IMR-90 (cell line): Measurements from ENCODE around the gene NPHP4. TPM values are rescaled to one million over a fixed set of nuclear protein-coding genes. Genes with fewer than 3 reads are reported as not detected.
A peak's percentile ranks its signal among the peaks of the same experiment; 100 is the strongest.

Experiments used
- ATAC-seq: fragments of 200-7000 bp; cut with Tn5 transposase; 2 replicates; pipeline ENCODE4 v1.9.1; 2020; ENCODE audit warnings: low read depth, mild to moderate bottlenecking, moderate library complexity
- BruUV-seq: library from RNA; stranded (reverse); fragments of 400-500 nt; replicated peaks from 2 replicates; lab custom pipeline; 2021; lab: Mats Ljungman, UMichigan
- CTCF ChIA-PET: fragments of 300-600 bp; formaldehyde crosslinking; extraction: SDS; loops from one replicate; lab custom pipeline; 2021; ENCODE audit warnings: antibody characterized with exemption; lab: Yijun Ruan, JAX
- POLR2A ChIA-PET: fragments of 300-600 bp; sonication (Branson Sonifier 250); formaldehyde crosslinking; loops from one replicate; lab custom pipeline; 2022; ENCODE audit warnings: antibody characterized with exemption; ENCODE audit not compliant: unreplicated experiment; lab: Charles Lee
- DNase-seq: peaks from one replicate; pipeline ENCODE4 v3.0.0; 2013
- H2AFZ ChIP-seq: replicated peaks from 2 replicates; pipeline ENCODE3; 2013; ENCODE audit warnings: low read length, mild to moderate bottlenecking; ENCODE audit not compliant: poor library complexity
- H2AK5ac ChIP-seq: 2 replicates; pipeline ENCODE4 v1.6.1; 2013; ENCODE audit warnings: low read depth, low read length, inconsistent platforms
- H2AK9ac ChIP-seq: replicated peaks from 2 replicates; pipeline ENCODE3; 2013; ENCODE audit warnings: mild to moderate bottlenecking, low read depth, low read length, moderate library complexity; ENCODE audit not compliant: poor library complexity
- H2BK120ac ChIP-seq: 2 replicates; pipeline ENCODE4 v1.6.1; 2013; ENCODE audit warnings: low read depth, low read length, inconsistent platforms
- H2BK15ac ChIP-seq: 3 replicates; pipeline ENCODE4 v1.6.1; 2013; ENCODE audit warnings: low read depth, low read length, inconsistent platforms
- H2BK20ac ChIP-seq: 2 replicates; pipeline ENCODE4 v1.6.1; 2013; ENCODE audit warnings: low read depth, mild to moderate bottlenecking, inconsistent platforms, low read length, moderate library complexity
- H2BK5ac ChIP-seq: 2 replicates; pipeline ENCODE4 v1.6.1; 2013; ENCODE audit warnings: mild to moderate bottlenecking, low read depth, low read length, inconsistent platforms; ENCODE audit not compliant: poor library complexity, severe bottlenecking
- H3K14ac ChIP-seq: replicated peaks from 2 replicates; pipeline ENCODE4 v1.6.1; 2013; ENCODE audit warnings: low read depth, low read length, inconsistent platforms
- H3K18ac ChIP-seq: 2 replicates; pipeline ENCODE4 v1.6.1; 2013; ENCODE audit warnings: low read depth, low read length, control low read depth
- H3K23ac ChIP-seq: 2 replicates; pipeline ENCODE4 v1.6.1; 2013; ENCODE audit warnings: low read depth, low read length, inconsistent platforms
- H3K27ac ChIP-seq: 2 replicates; pipeline ENCODE4 v1.5.1; 2013; ENCODE audit warnings: mild to moderate bottlenecking, control low read depth, low read length; ENCODE audit not compliant: insufficient read depth
- H3K27me3 ChIP-seq: 2 replicates; pipeline ENCODE4 v1.6.1; 2013; ENCODE audit warnings: low read length; ENCODE audit not compliant: control insufficient read depth, insufficient read depth
- H3K36me3 ChIP-seq: 2 replicates; pipeline ENCODE4 v1.6.1; 2013; ENCODE audit warnings: low read length, mixed read lengths; ENCODE audit not compliant: control insufficient read depth, insufficient read depth
- H3K4ac ChIP-seq: 2 replicates; pipeline ENCODE4 v1.6.1; 2013; ENCODE audit warnings: low read depth, low read length, inconsistent platforms
- H3K4me1 ChIP-seq: 2 replicates; pipeline ENCODE4 v1.6.1; 2013; ENCODE audit warnings: low read length, mixed read lengths; ENCODE audit not compliant: control insufficient read depth, insufficient read depth
- H3K4me2 ChIP-seq: 2 replicates; pipeline ENCODE4 v1.6.1; 2013; ENCODE audit warnings: low read depth, mild to moderate bottlenecking, control low read depth, low read length, moderate library complexity
- H3K4me3 ChIP-seq: 2 replicates; pipeline ENCODE4 v1.5.1; 2013; ENCODE audit warnings: low read depth, mild to moderate bottlenecking, control low read depth, low read length, moderate library complexity; ENCODE audit not compliant: insufficient read depth
- H3K56ac ChIP-seq: 2 replicates; pipeline ENCODE4 v1.6.1; 2013; ENCODE audit warnings: low read length, inconsistent platforms; ENCODE audit not compliant: insufficient read depth; ENCODE audit errors: extremely low read depth
- H3K79me1 ChIP-seq, 2 experiments: 2 replicates each; pipeline ENCODE4 v1.6.1; 2013; ENCODE audit warnings: low read length in 2 of 2, inconsistent platforms in 1 of 2, low read depth in 1 of 2
- H3K9ac ChIP-seq: 2 replicates; pipeline ENCODE4 v1.6.1; 2013; ENCODE audit warnings: low read depth, low read length, control low read depth
- H3K9me1 ChIP-seq: 2 replicates; pipeline ENCODE4 v1.6.1; 2013; ENCODE audit warnings: low read length, inconsistent platforms; ENCODE audit not compliant: insufficient read depth
- H3K9me3 ChIP-seq: 2 replicates; pipeline ENCODE4 v1.6.1; 2013; ENCODE audit warnings: low read length; ENCODE audit not compliant: control insufficient read depth, insufficient read depth
- H4K20me1 ChIP-seq: 2 replicates; pipeline ENCODE4 v1.6.1; 2013; ENCODE audit warnings: low read length, inconsistent platforms; ENCODE audit not compliant: insufficient read depth
- H4K5ac ChIP-seq: 2 replicates; pipeline ENCODE4 v1.6.1; 2013; ENCODE audit warnings: mild to moderate bottlenecking, low read depth, low read length, control low read depth
- H4K8ac ChIP-seq, 2 experiments: 2 replicates each; pipeline ENCODE4 v1.6.1; 2013; ENCODE audit warnings: low read depth in 2 of 2, low read length in 2 of 2, control low read depth in 1 of 2, inconsistent platforms in 1 of 2
- H4K91ac ChIP-seq: 2 replicates; pipeline ENCODE4 v1.6.1; 2013; ENCODE audit warnings: low read depth, low read length, inconsistent platforms; ENCODE audit not compliant: insufficient read depth
- BHLHE40 ChIP-seq: fragments of 150-350 bp; IDR thresholded peaks from 2 replicates; pipeline ENCODE4 v1.6.1; 2016; ENCODE audit warnings: mild to moderate bottlenecking, low read depth, low read length
- CEBPB ChIP-seq: IDR thresholded peaks from 2 replicates; pipeline ENCODE4 v1.6.1; 2012; ENCODE audit warnings: low read depth, low read length, improper control_type of control experiment
- CHD1 ChIP-seq: IDR thresholded peaks from 2 replicates; pipeline ENCODE4 v1.6.1; 2012; ENCODE audit warnings: low read depth, low read length, improper control_type of control experiment
- CTCF ChIP-seq: conservative IDR thresholded peaks from 2 replicates; pipeline ENCODE4 v1.5.1; 2012; ENCODE audit warnings: mild to moderate bottlenecking, low read depth, low read length, improper control_type of control experiment
- ELK1 ChIP-seq: fragments of 150-350 bp; IDR thresholded peaks from 2 replicates; pipeline ENCODE4 v1.6.1; 2016; ENCODE audit warnings: low read depth, mild to moderate bottlenecking, low read length, moderate library complexity, borderline replicate concordance
- FOS ChIP-seq: fragments of 150-350 bp; IDR thresholded peaks from 2 replicates; pipeline ENCODE4 v1.6.1; 2016; ENCODE audit warnings: low read depth, low read length
- MAFK ChIP-seq: IDR thresholded peaks from 2 replicates; pipeline ENCODE4 v1.6.1; 2012; ENCODE audit warnings: low read depth, low read length, improper control_type of control experiment
- MAZ ChIP-seq: IDR thresholded peaks from 2 replicates; pipeline ENCODE4 v1.6.1; 2012; ENCODE audit warnings: low read depth, mild to moderate bottlenecking, low read length, improper control_type of control experiment, moderate library complexity, borderline replicate concordance
- MXI1 ChIP-seq: IDR thresholded peaks from 2 replicates; pipeline ENCODE4 v1.6.1; 2012; ENCODE audit warnings: low read depth, mild to moderate bottlenecking, low read length, moderate library complexity, borderline replicate concordance
- NFE2L2 ChIP-seq: fragments of 150-350 bp; IDR thresholded peaks from 2 replicates; pipeline ENCODE4 v1.6.1; 2016; ENCODE audit warnings: low read depth, mild to moderate bottlenecking, low read length
- POLR2A ChIP-seq: IDR thresholded peaks from 2 replicates; pipeline ENCODE4 v1.6.1; 2012; ENCODE audit warnings: mild to moderate bottlenecking, low read depth, low read length
- RAD21 ChIP-seq: IDR thresholded peaks from 2 replicates; pipeline ENCODE4 v1.6.1; 2012; ENCODE audit warnings: low read length, improper control_type of control experiment
- RCOR1 ChIP-seq: IDR thresholded peaks from 2 replicates; pipeline ENCODE4 v1.6.1; 2012; ENCODE audit warnings: mild to moderate bottlenecking, low read length, improper control_type of control experiment; ENCODE audit not compliant: insufficient replicate concordance
- RFX5 ChIP-seq: IDR thresholded peaks from 2 replicates; pipeline ENCODE4 v1.8.0; 2012; ENCODE audit warnings: low read depth, mild to moderate bottlenecking, low read length, moderate library complexity
- SMC3 ChIP-seq: fragments of 150-350 bp; IDR thresholded peaks from 2 replicates; pipeline ENCODE4 v1.6.1; 2016; ENCODE audit warnings: low read depth, mild to moderate bottlenecking, antibody characterized with exemption, low read length, moderate library complexity
- USF2 ChIP-seq: fragments of 150-350 bp; IDR thresholded peaks from 2 replicates; pipeline ENCODE4 v1.6.1; 2017; ENCODE audit warnings: mild to moderate bottlenecking, antibody characterized with exemption, low read length, low read depth
- WGBS, 2 experiments: methylation state at CpG; one replicate each; pipeline versions ENCODE4 v1.1.5 to v1.1.7; 2013; ENCODE audit warnings: missing lambda C conversion rate in 2 of 2; ENCODE audit not compliant: insufficient read length in 1 of 2; ENCODE audit errors: extremely low coverage in 2 of 2; 5-methylcytosine and 5-hydroxymethylcytosine counted together
- dilution Hi-C: fragments of 300-500 bp; cut with HindIII; formaldehyde crosslinking; loops from one replicate; pipeline ENCODE4 v1.14.3; 2018; ENCODE audit warnings: low sequenced_read_pairs; ENCODE audit not compliant: unreplicated experiment
- in situ Hi-C: fragments of 300-500 bp; cut with MboI; formaldehyde crosslinking; loops from 3 replicates; pipeline ENCODE4 v1.14.3; 2019; ENCODE audit warnings: low sequenced_read_pairs, inconsistent platforms, mixed read lengths
- intact Hi-C: fragments of 100-400 bp; cut with micrococcal nuclease; formaldehyde crosslinking; loops from 2 replicates; pipeline ENCODE4 v1.10.0; 2022
- polyA plus RNA-seq, 3 experiments: library from polyadenylated mRNA; depleted of rRNA; stranded (reverse); fragments of >200 nt; gene quantifications; 2 replicates each; pipeline ENCODE4 v1.2.3, GENCODE V29; 2012; ENCODE audit warnings: low replicate concordance in 1 of 3
- total RNA-seq: library from RNA; depleted of rRNA; stranded (reverse); fragments of >200 nt; gene quantifications from 2 replicates; pipeline ENCODE4 v1.2.3, GENCODE V29; 2012

Gene NPHP4
- total and polyA plus RNA-seq, 2 of the 4 experiments (the other 2 are of a cell fraction): 2.0 to 5.5 TPM

- DNase-seq (no peak), ATAC-seq (no peak)
- Histone ChIP-seq H2BK15ac (no peak overlapping the region), H2BK120ac (no peak overlapping the region), H3K56ac (no peak overlapping the region), H2BK20ac (no peak overlapping the region), H3K27ac (no peak overlapping the region), H3K4ac (no peak overlapping the region), H3K4me2 (no peak overlapping the region), H3K79me1 (no peaks in the 10 kb centered on the region), H3K4me3 (no peak overlapping the region), H4K5ac (no peak overlapping the region), H3K27me3 (no peaks in the 10 kb centered on the region), H3K18ac (no peak overlapping the region), H2AK5ac (no peak overlapping the region), H4K8ac (no peak overlapping the region), H2AK9ac (peak overlapping the region; percentile 15), H3K9me3 (no peaks in the 10 kb centered on the region), H2AFZ (no peak overlapping the region), H2BK5ac (no peak overlapping the region), H3K4me1 (no peaks in the 10 kb centered on the region), H3K23ac (no peak overlapping the region), H3K9me1 (0 out of 2 replicates have a peak, but pooled peaks cover 3% of the 10 kb centered on the region), H4K20me1 (no peaks in the 10 kb centered on the region), H4K91ac (no peak overlapping the region), H3K9ac (no peak overlapping the region), H3K36me3 (peaks cover 5% of the 10 kb centered on the region; the same call in 1 of the 2 replicates), H3K14ac (no peak overlapping the region)
- CTCF ChIA-PET: no interaction called here
- BruUV-seq: no TSS peak
- dilution Hi-C loops (no loop called here), in situ Hi-C loops (no loop called here), intact Hi-C loops (no loop called here)
- 91% methylated on average over 7 of the region's 16 CpGs; no CpG with 5 or more reads in 1 of the 2 experiments for WGBS, 2 experiments
- TF ChIP-seq MAZ: no peak
- no peak for TF ChIP-seq FOS
- TF ChIP-seq NFE2L2: no peak
- TF ChIP-seq SMC3: no peak
- TF ChIP-seq POLR2A: no peak
- no peak for TF ChIP-seq CEBPB
- TF ChIP-seq BHLHE40: no peak
- no peak for TF ChIP-seq CTCF
- TF ChIP-seq ELK1: no peak
- no peak for TF ChIP-seq MAFK
- no peak for TF ChIP-seq RFX5
- TF ChIP-seq MXI1: no peak
- no peak for TF ChIP-seq RAD21
- no peak for TF ChIP-seq RCOR1
- no peak for TF ChIP-seq CHD1
- no peak for TF ChIP-seq USF2
- POLR2A ChIA-PET: no interaction called here
Measured at GRCh38 chr1:5865056-5865455, 127.2 kb downstream of the NPHP4 start.
